ENCODE measurements around the gene TAF9. TPM values are rescaled to one million over a fixed set of nuclear protein-coding genes. Genes with fewer than 3 reads are reported as not detected.

The TAF9 gene
- total and polyA plus RNA-seq, 9 donors, result 19.7 to 48.2 (median 39.9) TPM

DNA sequence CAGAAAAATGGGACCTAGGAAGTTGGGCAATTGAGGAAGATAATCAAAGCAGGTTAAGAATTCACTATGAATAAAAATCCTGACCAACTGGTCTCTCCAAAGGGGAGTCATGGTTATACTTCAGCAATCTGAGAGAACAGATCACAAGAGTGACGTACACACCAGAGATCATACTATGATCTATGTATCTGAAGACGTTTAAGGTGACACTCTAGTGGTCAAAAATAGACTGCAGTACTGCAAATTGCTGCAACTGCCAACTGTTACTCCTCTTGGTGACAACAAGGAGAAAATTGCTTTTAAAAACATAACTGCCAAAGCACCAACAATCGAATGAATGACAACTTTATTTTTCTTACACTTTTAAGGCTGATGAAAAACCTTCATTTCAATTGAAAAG is 4.9 kb downstream of the TAF9 start:
- intact Hi-C loops (cut with DNase I), result no loop called here
- 62 to 69% (median 66%) methylated on average over 3 of the region's 3 CpGs for WGBS, 3 donors

DNA sequence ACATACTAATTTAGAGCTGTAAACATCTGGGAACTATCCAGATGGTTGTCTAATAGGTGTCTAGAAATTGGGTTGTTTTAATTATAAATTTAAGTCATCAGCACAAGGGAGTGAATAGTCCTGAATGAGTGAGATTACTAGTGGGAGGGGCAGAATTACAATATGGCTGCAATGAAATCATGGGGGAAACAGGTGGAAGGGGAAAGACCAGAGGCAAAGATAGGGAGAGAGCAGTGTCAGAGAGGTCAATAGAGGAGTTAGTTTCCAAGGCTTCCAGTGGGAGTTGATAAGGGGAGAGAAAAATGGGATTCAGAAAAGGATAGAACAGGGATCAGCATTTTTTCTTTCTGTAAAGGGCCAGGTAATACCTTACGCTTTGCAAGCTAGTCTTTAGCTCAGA is 8.9 kb downstream of the TAF9 start:
- H3K27me3 ChIP-seq, result no peaks in the 10 kb centered on the region
- TF ChIP-seq CTCF (IDR thresholded peaks at IDR 0.05) (no peak), POLR2A (IDR thresholded peaks at IDR 0.05) (no peak), EP300 (IDR thresholded peaks at IDR 0.05) (no peak)
- no peaks in the 10 kb centered on the region for H3K36me3 ChIP-seq
- H3K4me1 ChIP-seq (ENCODE audit: insufficient read depth), result no peaks in the 10 kb centered on the region
- DNase-seq, result no peak
- intact Hi-C loops (cut with DNase I), result no loop called here
- WGBS, 3 donors, result 94 to 100% (median 96%) methylated on average over 1 of the region's 1 CpG
- no peak overlapping the region for H3K4me3 ChIP-seq
- no peaks in the 10 kb centered on the region for H3K9me3 ChIP-seq
- no peak overlapping the region for H3K27ac ChIP-seq

More for the DNA sequence above, 4.9 kb downstream of the TAF9 start:
- H3K27ac ChIP-seq, result no peak overlapping the region
- DNase-seq, result no peak
- H3K4me3 ChIP-seq, result no peak overlapping the region
- TF ChIP-seq EP300 (IDR thresholded peaks at IDR 0.05) (no peak), POLR2A (IDR thresholded peaks at IDR 0.05) (no peak), CTCF (IDR thresholded peaks at IDR 0.05) (no peak)
- no peaks in the 10 kb centered on the region for H3K9me3 ChIP-seq
- peaks cover 1% of the 10 kb centered on the region for H3K4me1 ChIP-seq (ENCODE audit: insufficient read depth)
- H3K27me3 ChIP-seq, result no peaks in the 10 kb centered on the region
- H3K36me3 ChIP-seq, result no peaks in the 10 kb centered on the region

- no peak overlapping the region for H3K27ac ChIP-seq
- H3K4me3 ChIP-seq, result no peak overlapping the region
- no peaks in the 10 kb centered on the region for H3K4me1 ChIP-seq (ENCODE audit: insufficient read depth)
- DNase-seq, result no peak
- intact Hi-C loops (cut with DNase I), result no loop called here
- H3K27me3 ChIP-seq, result no peaks in the 10 kb centered on the region
- H3K36me3 ChIP-seq, result no peaks in the 10 kb centered on the region
- TF ChIP-seq EP300 (IDR thresholded peaks at IDR 0.05) (no peak), CTCF (IDR thresholded peaks at IDR 0.05) (no peak), POLR2A (IDR thresholded peaks at IDR 0.05) (no peak)
- no peaks in the 10 kb centered on the region for H3K9me3 ChIP-seq
- 70 to 75% (median 71%) methylated on average over 3 of the region's 3 CpGs for WGBS, 3 donors
Measured at GRCh38 chr5:69359699-69360098, 9.6 kb downstream of the TAF9 start.

- DNase-seq, result no peak
- Histone ChIP-seq H3K27ac (no peak overlapping the region), H3K4me3 (no peak overlapping the region), H3K36me3 (no peaks in the 10 kb centered on the region), H3K4me1 (ENCODE audit: insufficient read depth) (no peaks in the 10 kb centered on the region), H3K27me3 (no peaks in the 10 kb centered on the region), H3K9me3 (no peaks in the 10 kb centered on the region)
- intact Hi-C loops (cut with DNase I), result no loop called here
- TF ChIP-seq EP300 (IDR thresholded peaks at IDR 0.05), result no peak
- no peak for TF ChIP-seq CTCF (IDR thresholded peaks at IDR 0.05)
- TF ChIP-seq POLR2A (IDR thresholded peaks at IDR 0.05), result no peak
Measured at GRCh38 chr5:69350664-69351063, 18.7 kb downstream of the TAF9 start.

GRCh38 chr5:69343083-69343482 is 26.2 kb downstream of the TAF9 start:
- no peak overlapping the region for H3K4me3 ChIP-seq
- intact Hi-C loops (cut with DNase I), result no loop called here
- H3K9me3 ChIP-seq, result no peaks in the 10 kb centered on the region
- 56 to 72% (median 70%) methylated on average over 1 of the region's 1 CpG for WGBS, 3 donors
- TF ChIP-seq CTCF (IDR thresholded peaks at IDR 0.05) (no peak), EP300 (IDR thresholded peaks at IDR 0.05) (no peak), POLR2A (IDR thresholded peaks at IDR 0.05) (no peak)
- H3K4me1 ChIP-seq (ENCODE audit: insufficient read depth), result no peaks in the 10 kb centered on the region
- DNase-seq, result no peak
- H3K27ac ChIP-seq, result no peak overlapping the region
- H3K36me3 ChIP-seq, result no peaks in the 10 kb centered on the region
- H3K27me3 ChIP-seq, result no peaks in the 10 kb centered on the region

Data from ovary (tissue), 9 donors.